HG03175 (cell line): ENCODE data around the gene SERPINH1.

Source experiments
- ATAC-seq: cut with Tn5 transposase; IDR thresholded peaks from one replicate; pipeline ENCODE4 v1.9.1; 2021; ENCODE audit warnings: mild to moderate bottlenecking, moderate library complexity; ENCODE audit not compliant: unreplicated experiment

Gene SERPINH1

GRCh38 chr11:75594211-75594610 lies 32.2 kb downstream of the SERPINH1 start:
- ATAC-seq = no peak

- ATAC-seq = no peak
These were observed 33.4 kb downstream of the SERPINH1 start for GRCh38 chr11:75595429-75595828.

GRCh38 chr11:75596914-75597313 lies 34.9 kb downstream of the SERPINH1 start:
- no peak for ATAC-seq

- ATAC-seq = no peak
These were observed 35.6 kb downstream of the SERPINH1 start for GRCh38 chr11:75597636-75598035.

GRCh38 chr11:75598264-75598663 lies 36.2 kb downstream of the SERPINH1 start:
- no peak for ATAC-seq

GRCh38 chr11:75598900-75599299 lies 36.8 kb downstream of the SERPINH1 start:
- no peak for ATAC-seq

GRCh38 chr11:75600356-75600755 lies 38.3 kb downstream of the SERPINH1 start:
- no peak for ATAC-seq

- ATAC-seq = no peak
These were observed 39.4 kb downstream of the SERPINH1 start for GRCh38 chr11:75601494-75601893.

- ATAC-seq = no peak
These were observed 40.9 kb downstream of the SERPINH1 start for GRCh38 chr11:75602951-75603350.

GRCh38 chr11:75603791-75604736 lies 42.0 kb downstream of the SERPINH1 start:
- no peak for ATAC-seq

- ATAC-seq = no peak
These were observed 44.0 kb downstream of the SERPINH1 start for GRCh38 chr11:75606099-75606498.

GRCh38 chr11:75611823-75612222 lies 49.8 kb downstream of the SERPINH1 start:
- ATAC-seq = no peak

GRCh38 chr11:75615751-75616150 lies 53.7 kb downstream of the SERPINH1 start:
- no peak for ATAC-seq

GRCh38 chr11:75616281-75616680 lies 54.2 kb downstream of the SERPINH1 start:
- no peak for ATAC-seq
